GM19193 (cell line): ENCODE data around the gene SPEN.

Experiments used
- POLR2A ChIP-seq: IDR thresholded peaks from 4 replicates; pipeline ENCODE4 v1.6.1; 2011; ENCODE audit not compliant: insufficient read depth, insufficient read length; ENCODE audit errors: extremely low read depth

Gene SPEN

GRCh38 chr1:15953294-15953771 is 105.8 kb downstream of the SPEN start:
- TF ChIP-seq POLR2A = no peak

DNA sequence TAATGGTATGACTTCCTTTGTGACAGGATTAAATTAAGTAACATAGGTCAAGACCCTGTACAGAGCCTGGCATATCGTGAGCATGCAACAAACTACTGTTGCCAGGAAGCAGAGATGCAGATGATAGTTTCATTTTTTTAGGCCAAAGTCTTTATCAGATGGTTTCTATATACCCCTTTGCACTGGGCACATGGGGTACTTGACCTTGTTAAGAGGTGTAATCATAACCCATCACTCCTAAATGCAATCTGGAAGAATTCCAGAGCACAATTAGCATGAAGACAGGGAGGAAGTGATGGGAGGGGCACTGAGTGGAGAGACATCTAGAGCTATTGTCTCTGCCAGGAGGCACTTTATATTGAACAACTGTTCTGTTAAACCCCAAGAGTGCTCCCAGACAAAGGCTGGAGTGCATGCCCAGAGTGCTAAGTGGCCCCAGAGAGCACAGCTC is 106.3 kb downstream of the SPEN start:
- TF ChIP-seq POLR2A = no peak

GRCh38 chr1:15954316-15954715 is 106.8 kb downstream of the SPEN start:
- no peak for TF ChIP-seq POLR2A

DNA sequence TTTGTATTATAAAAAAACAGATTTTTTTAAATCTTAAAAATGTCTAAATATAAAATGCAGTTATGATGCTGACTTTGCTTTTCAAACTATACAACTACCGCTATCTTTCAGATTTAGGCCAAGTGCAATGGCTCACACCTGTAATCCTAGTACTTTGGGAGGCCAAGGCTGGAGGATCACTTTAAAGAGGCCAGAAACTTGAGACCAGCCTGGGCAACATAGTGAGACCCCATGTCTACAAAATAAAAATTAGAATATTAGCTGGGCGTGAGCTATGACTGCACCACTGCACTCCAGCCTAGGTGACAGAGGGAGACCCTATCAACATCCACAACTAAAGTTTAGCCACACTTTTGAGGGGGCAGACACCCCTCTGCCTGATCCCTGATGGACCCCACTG is 108.0 kb downstream of the SPEN start:
- TF ChIP-seq POLR2A = no peak

DNA sequence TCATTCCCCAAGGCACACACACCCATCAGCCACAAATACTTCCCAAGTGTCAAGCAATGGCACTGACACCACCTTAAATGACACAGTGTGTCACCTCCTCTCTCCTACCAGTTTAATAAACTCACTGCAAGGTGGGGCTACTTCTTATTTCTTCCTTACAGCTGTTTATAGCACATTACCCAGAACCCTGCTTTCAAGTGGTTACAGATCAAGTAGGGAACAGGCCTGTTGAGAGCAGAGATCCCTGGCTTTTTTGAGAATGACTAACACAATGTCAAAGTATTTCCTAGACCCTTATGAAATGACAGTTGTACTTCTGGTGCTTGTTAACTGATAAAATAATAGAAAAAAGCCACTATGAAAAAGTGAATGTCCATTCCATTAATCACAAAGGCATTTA is 108.6 kb downstream of the SPEN start:
- TF ChIP-seq POLR2A = no peak

DNA sequence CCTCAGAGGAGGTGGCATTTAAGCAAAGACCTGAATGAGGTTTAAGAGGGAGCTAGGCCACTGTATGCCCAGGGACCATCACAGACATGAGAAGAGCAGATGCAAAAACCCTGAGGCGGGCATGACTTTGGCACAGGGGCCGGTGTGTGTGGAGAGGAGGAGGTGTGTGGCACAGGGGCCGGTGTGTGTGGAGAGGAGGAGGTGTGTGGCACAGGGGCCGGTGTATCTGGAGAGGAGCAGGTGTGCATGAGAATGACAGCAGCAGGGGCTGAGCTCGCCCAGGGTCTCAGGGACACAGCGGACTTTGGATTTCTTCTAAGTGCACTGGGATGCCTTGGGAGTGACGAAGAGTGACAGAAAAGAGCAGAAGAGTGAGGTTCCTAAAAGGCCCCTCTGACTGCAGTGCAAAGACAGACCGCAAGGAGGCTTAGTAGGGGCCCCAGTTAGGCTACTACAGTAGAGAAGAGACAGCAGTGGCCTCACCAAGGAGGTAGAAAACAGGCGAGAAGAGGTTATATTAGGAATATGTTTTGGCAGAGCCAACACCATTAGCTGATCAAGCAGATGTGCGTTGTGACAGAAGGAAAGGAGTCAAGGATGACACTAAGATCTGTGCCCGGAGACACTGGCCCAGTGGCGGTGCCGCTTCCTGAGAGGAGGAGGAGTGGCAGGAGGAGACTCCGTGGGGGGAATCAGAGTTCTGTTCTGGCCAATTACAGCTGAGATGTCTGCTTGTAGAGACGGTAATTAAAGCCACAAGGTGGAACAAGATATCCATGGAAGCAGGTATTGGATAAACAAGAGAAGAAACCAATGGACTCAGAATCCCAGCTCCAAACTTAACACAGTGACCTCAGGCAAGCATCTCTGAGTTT is 110.0 kb downstream of the SPEN start:
- TF ChIP-seq POLR2A = no peak

DNA sequence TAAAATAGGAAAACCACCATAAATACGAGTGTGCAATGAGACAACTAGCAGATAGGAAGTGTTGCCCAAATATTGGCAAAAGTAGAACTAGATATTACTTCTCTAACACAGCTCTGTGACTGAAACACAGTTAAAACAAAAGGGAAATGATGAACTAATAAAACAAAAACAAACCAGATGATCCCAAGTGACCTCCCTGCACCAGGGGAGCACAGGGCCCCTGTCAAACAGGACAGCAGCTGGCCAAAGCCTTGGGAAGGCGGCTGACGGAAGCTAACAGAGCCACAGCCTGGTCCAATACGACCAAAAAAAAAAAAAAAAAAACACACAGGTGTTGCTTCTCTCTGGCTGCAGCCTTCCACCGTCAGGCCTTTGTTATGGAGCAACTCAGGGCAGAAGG is 110.6 kb downstream of the SPEN start:
- TF ChIP-seq POLR2A = no peak

DNA sequence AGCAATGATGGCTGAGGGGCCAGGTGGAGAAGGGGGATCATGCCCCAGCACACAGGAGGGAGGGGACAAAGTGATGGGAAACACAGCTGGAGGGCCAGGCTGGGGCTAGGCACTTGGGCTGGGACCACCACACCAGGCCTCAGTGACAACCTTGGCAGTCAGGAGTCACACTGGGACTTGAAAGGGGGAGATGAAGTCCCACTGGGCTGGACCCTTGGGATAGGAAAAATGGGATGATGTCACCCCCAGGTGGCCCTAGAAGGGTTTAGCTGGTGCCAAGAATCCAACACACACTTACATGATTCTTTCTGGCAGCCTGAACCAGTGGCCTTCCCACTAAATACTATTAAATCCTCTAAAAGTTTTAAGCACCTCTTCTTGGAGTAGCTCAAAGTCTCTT is 111.3 kb downstream of the SPEN start:
- TF ChIP-seq POLR2A = no peak

GRCh38 chr1:15959424-15959823 is 111.9 kb downstream of the SPEN start:
- TF ChIP-seq POLR2A = no peak

DNA sequence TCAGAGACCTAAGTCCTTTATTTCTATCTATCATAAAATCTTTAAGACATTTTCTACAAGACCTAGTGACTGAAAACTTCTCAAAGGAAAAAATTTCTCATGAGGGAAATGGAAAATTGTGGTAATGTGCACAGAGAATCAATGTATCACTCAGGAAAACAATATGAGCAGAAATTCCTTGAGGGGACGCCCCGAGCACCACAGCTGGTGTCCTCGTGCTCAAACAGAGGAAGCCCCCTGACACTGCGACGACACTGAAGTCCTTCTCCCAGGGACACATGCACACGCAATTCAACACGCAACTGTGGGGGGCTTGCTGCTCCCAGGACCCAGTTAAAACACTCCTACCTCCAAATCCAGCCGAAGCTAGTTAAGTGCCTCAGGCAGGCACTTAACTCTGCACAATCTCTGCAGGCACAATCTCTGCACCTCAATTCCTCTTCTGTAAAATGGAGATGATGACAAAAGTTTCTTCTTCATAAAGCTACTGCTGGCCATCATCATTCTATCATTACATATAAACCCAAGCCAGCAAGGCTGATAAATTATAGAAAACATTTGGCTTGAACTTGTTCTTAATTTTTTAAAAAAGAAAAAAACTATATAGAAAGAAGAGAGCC is 112.4 kb downstream of the SPEN start:
- no peak for TF ChIP-seq POLR2A

- no peak for TF ChIP-seq POLR2A
Observed at GRCh38 chr1:15960808-15961207, 113.3 kb downstream of the SPEN start.

DNA sequence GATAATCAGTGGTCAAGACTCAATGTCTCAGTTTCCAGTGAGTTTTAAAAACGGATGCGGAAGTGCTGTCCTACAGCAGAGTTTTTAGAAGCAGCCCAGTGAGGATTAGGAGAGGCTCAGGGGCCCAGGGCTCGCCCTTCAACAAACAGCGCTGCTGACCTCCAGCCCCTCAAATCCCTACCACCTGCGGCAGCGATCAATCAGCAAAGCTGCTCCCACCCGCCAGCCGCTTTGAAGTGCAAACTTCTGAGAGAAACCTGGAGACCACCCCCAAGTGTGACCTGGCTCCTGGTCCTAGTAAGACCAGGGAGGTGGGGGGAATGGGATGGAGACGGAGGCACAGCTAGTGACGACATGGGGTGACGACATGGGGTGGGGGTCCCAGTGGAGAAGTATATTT is 114.0 kb downstream of the SPEN start:
- no peak for TF ChIP-seq POLR2A

DNA sequence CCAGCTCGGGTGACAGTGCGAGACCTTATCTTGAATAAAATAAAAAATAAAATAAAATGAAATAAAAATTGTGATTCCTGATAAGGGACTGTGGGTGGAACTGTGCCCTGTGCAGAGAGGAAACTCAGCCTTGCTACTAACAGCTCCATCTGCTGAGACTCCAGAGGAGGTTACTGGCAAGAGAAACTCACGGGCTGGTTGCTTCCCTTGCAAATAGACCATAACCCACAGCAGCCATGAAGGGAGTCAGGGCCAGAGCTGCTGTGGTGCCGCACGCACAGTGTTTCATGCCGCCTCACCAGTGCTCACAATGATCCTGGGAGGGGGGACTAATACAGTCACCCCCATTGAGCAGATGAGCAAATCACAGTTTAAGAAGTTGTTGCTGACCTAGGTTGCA is 114.7 kb downstream of the SPEN start:
- TF ChIP-seq POLR2A = no peak

DNA sequence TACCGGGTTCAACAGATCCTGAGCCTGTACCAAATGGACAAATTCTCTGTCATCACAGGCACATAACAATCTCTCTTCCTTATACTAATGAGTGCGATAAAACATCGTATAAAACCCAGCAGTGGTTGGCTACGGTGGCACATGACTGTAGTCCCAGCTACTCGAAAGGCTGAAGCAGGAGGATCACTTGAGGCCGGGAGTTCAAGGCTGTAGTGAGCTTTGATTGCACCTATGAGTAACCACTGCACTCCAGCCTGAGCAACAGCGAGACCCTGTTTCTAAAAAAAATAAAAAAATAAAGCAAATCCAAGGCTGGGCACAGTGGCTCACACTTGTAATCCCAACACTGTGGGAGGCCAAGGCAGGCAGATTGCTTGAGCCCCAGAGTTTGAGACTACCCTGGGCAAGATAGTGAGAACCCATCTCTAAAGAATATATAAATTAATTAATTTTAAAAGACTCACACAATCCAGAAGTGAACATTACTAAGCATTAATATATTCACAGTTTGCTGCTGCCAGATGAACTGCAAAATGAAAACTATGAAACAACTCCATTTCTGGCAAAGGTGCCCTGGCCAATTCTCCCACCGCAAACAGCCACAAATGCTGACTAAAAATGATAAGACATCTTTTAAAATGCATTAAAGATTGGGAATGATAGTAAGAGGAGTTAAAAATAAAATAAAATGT is 115.3 kb downstream of the SPEN start:
- TF ChIP-seq POLR2A = no peak

GRCh38 chr1:15963363-15963967 is 116.0 kb downstream of the SPEN start:
- TF ChIP-seq POLR2A = no peak
